Activated CD8-positive, alpha-beta memory T cell treated with anti-CD3 and anti-CD28 coated beads, Interleukin-2, amount 50 U/mL, for 24 hours (primary cell): Measurements from ENCODE around the gene ASPSCR1.

Experiments
- DNase-seq: peaks from one replicate; pipeline ENCODE4 v3.0.0-alpha.2; 2020; ENCODE audit errors: extremely low read depth

The ASPSCR1 gene

DNA sequence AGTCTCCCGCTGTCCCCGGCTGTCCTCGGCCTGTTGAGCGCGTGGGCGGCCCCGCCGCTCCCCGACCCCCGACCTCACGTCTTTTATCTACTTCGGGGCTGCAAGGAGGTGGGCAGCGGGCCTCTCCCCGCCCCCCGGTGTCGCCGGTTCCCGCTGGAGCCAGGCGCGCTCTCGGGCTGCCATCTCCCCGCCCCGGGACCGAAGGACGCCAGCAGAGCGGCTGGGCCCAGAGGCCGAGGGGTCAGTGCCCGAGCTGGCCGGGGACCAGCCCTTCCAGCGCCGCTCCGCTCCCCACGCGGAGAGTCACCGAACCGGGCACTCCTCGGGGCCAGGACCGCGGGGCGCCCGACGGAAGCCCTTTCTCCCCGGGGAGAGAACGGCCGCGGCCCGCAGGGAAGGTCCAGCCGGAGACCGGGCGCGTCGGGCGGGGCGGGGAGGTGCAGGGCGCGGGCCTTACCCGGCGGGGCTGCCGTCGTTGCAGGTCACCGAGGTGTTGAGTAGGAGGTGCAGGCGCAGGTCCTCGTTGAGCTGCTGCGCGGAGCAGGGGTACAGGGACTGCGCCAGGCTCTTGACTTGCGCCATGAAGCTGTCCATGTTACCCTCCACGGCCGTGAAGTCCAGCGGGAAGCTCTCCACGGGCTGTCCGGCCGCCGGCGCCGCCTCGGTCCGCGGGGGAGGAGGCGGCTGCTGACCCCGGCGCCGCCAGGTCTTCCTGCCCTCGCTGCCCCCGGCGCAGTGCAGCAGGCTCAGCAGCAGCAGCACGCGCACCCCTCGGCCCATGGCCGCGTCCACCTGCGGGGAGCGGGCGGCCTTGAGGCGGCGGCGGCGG lies 17.1 kb upstream of the ASPSCR1 start:
- no peak for DNase-seq

DNA sequence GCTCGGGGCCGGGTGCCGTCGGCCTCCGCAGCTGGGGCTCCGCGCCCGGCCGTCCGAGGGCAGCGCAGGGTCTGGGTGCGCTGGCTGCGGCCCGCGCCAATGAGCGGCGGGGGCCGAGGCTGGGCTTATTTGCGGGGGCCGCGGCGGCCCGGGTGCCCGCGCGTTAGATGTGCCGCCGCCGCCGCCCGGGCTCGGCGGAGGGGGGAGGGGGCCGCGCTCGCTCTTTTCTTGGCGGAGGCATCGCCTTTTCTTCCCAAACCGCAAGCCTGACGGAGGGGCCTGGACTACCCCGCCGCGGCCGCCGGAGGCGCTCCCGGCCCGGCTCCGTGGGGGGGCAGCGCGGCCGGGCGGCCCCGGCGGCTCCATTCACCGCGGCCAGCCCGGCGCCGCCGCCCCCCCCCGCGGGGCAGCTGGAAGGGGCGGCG lies 16.3 kb upstream of the ASPSCR1 start, which contains the start of gene NOTUM:
Gene NOTUM (minus strand): TSS at position 101 of the 425 bp plus-strand sequence. CDS start 278 bp downstream, outside the sequence.
- no peak for DNase-seq

GRCh38 chr17:81961521-81962498 lies 15.6 kb upstream of the ASPSCR1 start:
- DNase-seq: no peak

DNA sequence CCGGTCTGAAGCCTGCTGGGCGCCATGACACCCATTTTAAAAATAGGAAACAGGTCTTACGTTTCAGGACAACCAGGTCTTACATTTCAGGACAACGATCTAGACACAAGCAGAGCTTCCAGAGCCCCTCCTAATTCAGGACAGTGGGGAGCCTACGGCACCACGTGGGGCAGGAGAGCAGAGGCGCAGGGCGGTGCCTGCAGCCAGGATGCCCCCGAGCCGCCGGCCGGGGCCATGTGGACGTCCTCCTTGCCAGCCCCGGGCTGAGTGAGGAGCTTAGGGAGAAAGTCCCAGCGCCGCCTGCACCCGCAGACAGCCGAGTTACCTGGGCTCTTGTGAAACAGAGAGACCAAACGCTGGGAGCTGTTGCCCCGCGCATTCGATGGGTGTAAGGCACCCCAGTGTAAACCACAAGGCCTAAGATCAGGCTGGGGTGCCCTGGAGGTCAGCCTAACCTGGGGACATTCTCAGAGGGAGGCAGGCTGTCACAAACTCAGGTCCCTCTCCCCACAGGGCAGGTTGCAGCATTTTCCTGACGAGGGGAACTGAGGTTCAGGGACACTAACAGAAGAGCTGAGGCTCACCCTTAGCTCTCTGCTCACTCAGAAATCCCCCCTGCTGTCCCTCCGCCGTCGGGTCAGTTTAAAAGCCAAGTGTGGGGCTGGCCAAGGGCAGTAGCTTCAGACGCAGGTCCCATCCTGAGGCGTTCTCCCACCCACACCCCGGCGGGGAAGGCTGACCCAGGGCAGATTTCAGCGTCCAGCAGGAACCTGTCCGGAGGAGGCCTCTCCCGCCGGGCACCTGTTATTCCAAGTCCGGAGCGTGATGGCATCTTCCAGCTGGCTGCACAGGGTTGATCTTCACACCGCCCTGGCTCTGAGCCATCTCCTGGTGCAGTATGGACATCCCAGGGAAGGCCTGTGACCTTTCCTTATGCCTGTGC lies 14.7 kb upstream of the ASPSCR1 start:
- no peak for DNase-seq

DNA sequence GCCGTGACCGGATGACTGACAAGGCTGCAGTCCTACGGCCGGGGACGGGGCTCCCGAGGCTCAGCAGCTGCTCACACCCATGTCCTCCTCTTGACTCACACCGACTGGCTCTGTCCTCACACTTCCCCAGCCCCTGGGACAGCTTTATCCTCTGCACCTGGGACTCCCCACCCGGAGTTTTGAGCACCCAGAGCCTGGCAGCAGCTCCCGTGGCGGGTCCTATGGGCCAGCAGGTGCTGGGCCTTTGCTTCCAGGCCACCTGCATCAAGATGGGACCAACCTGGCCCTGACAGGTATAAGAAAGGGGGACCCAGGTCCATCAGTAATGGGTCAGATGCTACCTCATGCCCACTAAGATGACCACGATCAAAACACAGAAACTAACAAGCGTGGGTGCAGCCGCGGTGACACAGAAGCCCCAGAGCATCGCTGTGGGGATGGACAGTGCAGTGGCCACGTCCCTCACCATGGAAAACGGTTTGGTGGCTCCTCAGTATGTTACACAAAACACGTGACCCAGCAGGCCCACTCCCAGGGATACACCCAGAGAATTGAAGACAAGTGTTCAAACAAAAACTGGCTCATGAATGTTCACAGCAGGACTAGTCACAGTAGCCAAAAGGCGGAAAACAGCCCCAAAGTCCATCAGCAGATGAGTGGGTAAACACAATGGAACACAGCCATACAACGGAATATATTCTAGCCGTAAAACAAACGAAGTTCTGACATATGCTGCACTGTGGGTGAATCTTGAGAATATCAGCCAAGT lies 13.2 kb upstream of the ASPSCR1 start:
- DNase-seq: no peak

DNA sequence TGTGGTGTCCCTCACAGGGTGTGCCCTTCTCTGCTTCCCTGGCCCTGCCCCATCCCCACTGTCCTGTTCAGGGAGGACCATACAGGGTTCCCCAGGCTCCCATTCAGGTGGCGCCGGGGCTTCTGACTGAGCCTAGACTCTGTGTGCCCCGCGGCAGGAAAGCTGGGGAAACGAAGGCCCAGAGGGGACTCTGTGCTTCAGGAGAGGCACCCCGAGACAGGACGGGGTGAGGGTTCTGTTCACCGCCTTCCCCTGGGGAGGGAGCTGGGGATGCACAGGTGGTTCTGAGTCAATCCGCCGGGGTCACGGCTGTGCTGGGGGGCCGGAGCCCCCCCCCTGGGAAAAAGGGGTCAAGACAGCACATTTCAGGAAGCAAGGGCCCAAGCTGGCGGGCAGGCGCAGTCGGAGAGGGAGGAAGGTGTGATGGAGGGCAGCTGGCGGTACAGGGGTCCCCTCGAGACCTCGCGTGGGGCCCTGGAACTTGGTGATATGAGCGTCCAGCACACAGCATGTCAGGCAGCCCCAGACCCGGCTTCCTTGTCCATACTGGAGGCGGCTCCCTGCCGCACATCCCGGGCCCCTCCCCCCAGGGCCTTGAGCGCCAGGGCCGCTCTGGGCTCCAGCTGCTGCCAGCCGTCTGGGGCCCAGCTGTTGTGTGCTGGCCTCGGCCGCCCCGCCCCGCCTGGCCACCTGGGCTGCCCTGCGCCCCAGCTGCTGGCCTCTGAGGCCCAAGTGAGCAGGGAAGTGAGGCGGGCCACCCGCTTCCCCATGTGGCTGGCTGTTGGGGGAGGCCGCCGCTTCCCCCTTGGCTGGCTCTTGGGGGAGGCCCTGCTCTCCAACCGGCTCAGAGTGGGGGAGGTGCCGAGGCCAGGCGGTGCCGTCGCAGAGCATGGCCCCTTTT lies 10.8 kb upstream of the ASPSCR1 start:
- DNase-seq: no peak

- no peak for DNase-seq
Measured at GRCh38 chr17:81967244-81967532, 10.2 kb upstream of the ASPSCR1 start.

- peak; percentile 73 for DNase-seq
Measured at GRCh38 chr17:81967533-81968395, 9.7 kb upstream of the ASPSCR1 start.

- no peak for DNase-seq
Measured at GRCh38 chr17:81968396-81968745, 9.1 kb upstream of the ASPSCR1 start.

GRCh38 chr17:81968850-81969812 lies 8.3 kb upstream of the ASPSCR1 start:
- no peak for DNase-seq

DNA sequence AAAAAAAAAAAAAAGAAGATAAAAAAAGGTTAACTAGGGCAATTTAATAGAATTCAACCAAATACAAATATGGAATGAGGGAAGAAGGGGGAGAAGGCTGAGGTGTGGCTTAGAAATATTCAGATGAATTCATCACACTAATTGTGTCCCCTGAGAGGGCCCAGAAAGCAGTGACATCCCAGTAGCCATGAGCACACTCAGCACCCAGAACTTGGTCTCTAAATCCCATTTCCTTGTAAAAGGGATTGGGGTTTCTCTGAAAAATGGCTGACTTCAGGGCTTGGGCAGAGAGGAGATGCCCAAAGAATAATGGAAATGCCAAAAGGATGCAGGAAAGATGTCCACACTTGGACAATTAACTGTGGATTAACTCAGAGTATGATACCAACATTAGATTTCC lies 4.0 kb upstream of the ASPSCR1 start:
- no peak for DNase-seq

DNA sequence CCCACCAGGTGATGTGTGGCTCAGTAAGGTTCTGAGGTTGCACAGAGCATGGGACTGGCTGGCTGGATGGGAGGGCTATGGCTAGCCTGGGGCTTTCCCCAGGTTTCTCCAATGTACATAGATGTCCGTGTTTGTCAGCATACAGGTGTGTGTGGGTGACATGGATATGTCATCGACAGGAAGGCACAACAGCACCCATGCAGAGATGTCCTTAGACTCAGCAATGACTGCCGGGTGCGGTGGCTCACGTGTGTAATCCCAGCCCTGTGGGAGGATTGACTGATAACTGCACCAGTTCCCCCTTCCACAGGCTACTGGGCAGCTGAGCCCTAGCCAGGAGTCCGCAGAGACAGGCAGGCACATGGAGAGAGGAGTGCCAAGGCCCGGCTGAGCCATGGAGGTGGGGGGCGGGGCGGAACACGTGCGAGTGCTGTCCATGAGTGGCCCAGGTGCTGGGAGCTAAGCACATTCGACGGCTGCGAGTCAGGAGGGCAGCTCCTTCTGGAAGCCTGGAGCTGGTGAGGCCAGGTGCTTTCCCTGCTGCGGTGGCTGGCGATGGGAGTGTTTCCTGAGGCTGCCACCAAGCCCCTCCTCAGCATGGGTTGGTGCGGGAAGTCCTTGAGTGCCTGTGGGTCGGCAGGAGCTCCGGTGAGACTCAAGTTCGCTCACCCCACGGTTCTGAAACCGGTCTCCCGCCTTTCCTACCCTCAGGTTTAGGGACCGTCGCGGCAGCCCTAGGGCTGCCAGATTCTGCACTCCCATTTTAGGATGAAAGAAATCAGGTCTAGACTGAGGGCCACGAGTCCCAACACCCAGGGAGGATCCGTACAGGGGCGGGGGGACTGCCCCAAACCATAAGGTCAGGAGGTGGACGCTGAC lies 858 bp upstream of the ASPSCR1 start:
- DNase-seq: no peak

- no peak for DNase-seq
Measured at GRCh38 chr17:81978524-81979298, 1.3 kb downstream of the ASPSCR1 start.

DNA sequence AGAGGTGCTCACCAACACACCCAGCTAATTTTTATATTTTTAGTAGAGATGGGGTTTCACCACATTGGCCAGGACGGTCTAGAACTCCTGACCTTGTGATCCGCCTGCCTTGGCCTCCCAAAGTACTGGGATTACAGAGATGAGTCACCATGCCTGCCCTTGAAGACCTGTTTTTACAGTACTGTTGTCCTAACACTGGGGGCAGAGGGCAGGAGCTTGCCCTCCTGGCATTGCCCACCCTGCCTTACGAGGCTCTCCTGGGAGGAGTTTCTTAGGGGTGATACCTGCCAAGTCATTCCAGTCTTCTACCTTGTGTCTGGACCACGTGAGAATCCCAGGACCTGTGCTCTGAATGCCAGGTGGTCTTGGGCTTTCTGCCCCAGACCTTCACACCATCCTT lies 2.7 kb downstream of the ASPSCR1 start:
- DNase-seq: no peak

GRCh38 chr17:81980707-81981343 lies 3.4 kb downstream of the ASPSCR1 start:
- DNase-seq: no peak
